HepG2 (cell line): ENCODE data around the gene PSMD2. TPM values are rescaled to one million over a fixed set of nuclear protein-coding genes. Genes with fewer than 3 reads are reported as not detected.
A peak's percentile ranks its signal among the peaks of the same experiment; 100 is the strongest.

Source experiments
- ATAC-seq: fragments of 200-7000 bp; cut with Tn5 transposase; 3 replicates; pipeline ENCODE4 v1.9.1; 2020; ENCODE audit warnings: mild to moderate bottlenecking, moderate library complexity
- BruUV-seq: library from RNA; stranded (reverse); fragments of 400-500 nt; replicated peaks from 2 replicates; lab custom pipeline; 2021; lab: Mats Ljungman, UMichigan
- CTCF ChIA-PET: fragments of 300-600 bp; formaldehyde crosslinking; extraction: SDS; loops from one replicate; lab custom pipeline; 2021; ENCODE audit warnings: low total read pairs, inconsistent platforms, low intra/inter-chr PET ratio; lab: Yijun Ruan, JAX
- POLR2A ChIA-PET: fragments of 350-600 bp; sonication (Branson Sonifier 250); formaldehyde crosslinking; loops from one replicate; lab custom pipeline; 2020; ENCODE audit warnings: antibody characterized with exemption, inconsistent platforms; lab: Yijun Ruan, JAX
- DNase-seq: peaks from one replicate; pipeline ENCODE4 v3.0.0-alpha.2; 2015; ENCODE audit warnings: low spot score
- FAIRE-seq: peaks from 3 replicates; lab custom pipeline; 2011; peaks lifted over from hg19 to GRCh38; lab: Jason Lieb, UNC
- H2AFZ ChIP-seq: one replicate; pipeline ENCODE4 v1.6.1; 2011; ENCODE audit warnings: low read length, inconsistent platforms
- H3K27ac ChIP-seq: fragments of 300-600 bp; 3 replicates; pipeline ENCODE4 v1.8.0; 2011; ENCODE audit warnings: mixed run types, mild to moderate bottlenecking, mixed read lengths, low read length, inconsistent platforms; ENCODE audit not compliant: insufficient read depth; ENCODE audit errors: extremely low read length
- H3K27me3 ChIP-seq, 2 experiments: fragments of 200-600 bp in 1 of 2; 2 replicates in 1 of 2; 3 replicates in 1 of 2; pipeline versions ENCODE4 v1.6.0 to v1.8.0; 2011; ENCODE audit warnings: low read length in 2 of 2, mild to moderate bottlenecking in 2 of 2, moderate library complexity in 2 of 2, inconsistent platforms in 1 of 2; ENCODE audit not compliant: insufficient read depth in 2 of 2, control insufficient read depth in 1 of 2
- H3K36me3 ChIP-seq, 2 experiments: fragments of 200-600 bp in 1 of 2; replicated peaks in 1 of 2; 2 replicates in 1 of 2; 3 replicates in 1 of 2; pipeline versions ENCODE4 v1.5.1 to v1.8.0; 2011; ENCODE audit warnings: low read length in 2 of 2, inconsistent platforms in 1 of 2; ENCODE audit not compliant: insufficient read depth in 2 of 2, control insufficient read depth in 1 of 2
- H3K4me1 ChIP-seq: 2 replicates; pipeline ENCODE4 v1.5.1; 2012; ENCODE audit warnings: low read length, inconsistent platforms; ENCODE audit not compliant: insufficient read depth
- H3K4me2 ChIP-seq: 2 replicates; pipeline ENCODE4 v1.6.0; 2011; ENCODE audit warnings: low read depth, low read length, inconsistent platforms
- H3K4me3 ChIP-seq, 3 experiments: fragments of 200-600 bp in 1 of 3; sonication (generic), shearing (Covaris generic) in 1 of 3; replicated peaks in 1 of 3; 2 replicates each; pipeline ENCODE4 v1.5.1; 2011 to 2016; ENCODE audit warnings: low read length in 3 of 3, inconsistent platforms in 2 of 3, low read depth in 2 of 3, mild to moderate bottlenecking in 2 of 3, control low read depth in 1 of 3, mixed read lengths in 1 of 3; ENCODE audit not compliant: insufficient read depth in 1 of 3
- H3K79me2 ChIP-seq: one replicate; pipeline ENCODE4 v1.6.1; 2011; ENCODE audit warnings: low read length, inconsistent platforms; ENCODE audit not compliant: insufficient read depth
- H3K9ac ChIP-seq: 2 replicates; pipeline ENCODE4 v1.6.0; 2011; ENCODE audit warnings: mild to moderate bottlenecking, low read depth, low read length, inconsistent platforms; ENCODE audit not compliant: insufficient read depth
- H3K9me3 ChIP-seq: 2 replicates; pipeline ENCODE4 v1.5.1; 2012; ENCODE audit warnings: mild to moderate bottlenecking, low read length
- H4K20me1 ChIP-seq: 2 replicates; pipeline ENCODE4 v1.6.0; 2011; ENCODE audit warnings: inconsistent platforms, mild to moderate bottlenecking, low read length, moderate library complexity; ENCODE audit not compliant: insufficient read depth
- ATF7-NPFF ChIP-seq: sonication (generic); formaldehyde crosslinking; IDR thresholded peaks from 2 replicates; pipeline ENCODE4 v1.8.1; 2023; ENCODE audit warnings: mild to moderate bottlenecking, low read depth, missing genetic modification reagents, moderate library complexity
- ELF1 ChIP-seq: sonication (generic); formaldehyde crosslinking; IDR thresholded peaks from 2 replicates; pipeline ENCODE4 v1.4.0; 2020; ENCODE audit warnings: missing genetic modification reagents
- HDAC1 ChIP-seq: sonication (generic); formaldehyde crosslinking; IDR thresholded peaks from 2 replicates; pipeline ENCODE4 v1.5.1; 2020; ENCODE audit warnings: mild to moderate bottlenecking, missing genetic modification reagents
- KAT7 ChIP-seq: IDR thresholded peaks from 2 replicates; pipeline ENCODE4 v1.6.1; 2018; ENCODE audit warnings: borderline replicate concordance, missing compliant biosample characterization
- MEIS2 ChIP-seq: sonication (generic); formaldehyde crosslinking; IDR thresholded peaks from 2 replicates; pipeline ENCODE4 v1.9.0; 2021; ENCODE audit warnings: mild to moderate bottlenecking, missing genetic modification reagents
- MIER2 ChIP-seq: IDR thresholded peaks from 2 replicates; pipeline ENCODE4 v1.6.1; 2016; ENCODE audit warnings: missing biosample characterization, missing genetic modification reagents
- POGZ ChIP-seq: sonication (generic); formaldehyde crosslinking; IDR thresholded peaks from 2 replicates; pipeline ENCODE4 v1.4.0; 2020; ENCODE audit warnings: mild to moderate bottlenecking, missing genetic modification reagents
- SNAI1 ChIP-seq: sonication (generic); formaldehyde crosslinking; IDR thresholded peaks from 2 replicates; pipeline ENCODE4 v1.5.0; 2020; ENCODE audit warnings: mild to moderate bottlenecking, missing genetic modification reagents, borderline replicate concordance
- SRSF9 ChIP-seq: fragments of 200-400 bp; formaldehyde crosslinking; IDR thresholded peaks from 2 replicates; pipeline ENCODE4 v1.6.1; 2018; ENCODE audit warnings: borderline replicate concordance, mild to moderate bottlenecking, low read depth, low read length; ENCODE audit not compliant: insufficient read depth, poor library complexity, severe bottlenecking
- TBX3 ChIP-seq: fragments of 450-650 bp; IDR thresholded peaks from 2 replicates; pipeline ENCODE4 v1.6.1; 2017; ENCODE audit warnings: antibody characterized with exemption, mild to moderate bottlenecking, inconsistent platforms, borderline replicate concordance
- YEATS4 ChIP-seq: sonication (generic); formaldehyde crosslinking; IDR thresholded peaks from 2 replicates; pipeline ENCODE4 v1.4.0; 2020; ENCODE audit warnings: missing genetic modification reagents, borderline replicate concordance
- ZBTB20 ChIP-seq: sonication (generic); formaldehyde crosslinking; IDR thresholded peaks from 2 replicates; pipeline ENCODE4 v1.8.1; 2023; ENCODE audit warnings: missing genetic modification reagents, low read depth, mild to moderate bottlenecking, borderline replicate concordance
- ZMAT3 ChIP-seq: sonication (generic); formaldehyde crosslinking; conservative IDR thresholded peaks from 2 replicates; pipeline ENCODE4 v1.7.0; 2021; ENCODE audit warnings: missing genetic modification reagents
- ZNF225 ChIP-seq: sonication (generic); formaldehyde crosslinking; IDR thresholded peaks from 2 replicates; pipeline ENCODE4 v1.4.0; 2020; ENCODE audit warnings: mild to moderate bottlenecking, missing genetic modification reagents
- ZNF329 ChIP-seq: sonication (generic); formaldehyde crosslinking; IDR thresholded peaks from 2 replicates; pipeline ENCODE4 v1.9.0; 2021; ENCODE audit warnings: low read depth, mild to moderate bottlenecking, missing genetic modification reagents
- ZNF501 ChIP-seq: sonication (generic); formaldehyde crosslinking; IDR thresholded peaks from 2 replicates; pipeline ENCODE4 v1.5.1; 2020; ENCODE audit warnings: mild to moderate bottlenecking, moderate library complexity, missing genetic modification reagents
- ZNF510 ChIP-seq: sonication (generic); formaldehyde crosslinking; IDR thresholded peaks from 2 replicates; pipeline ENCODE4 v1.4.0; 2020; ENCODE audit warnings: low read depth, mild to moderate bottlenecking, missing genetic modification reagents
- ZNF766 ChIP-seq: sonication (generic); formaldehyde crosslinking; IDR thresholded peaks from 2 replicates; pipeline ENCODE4 v1.5.0; 2020; ENCODE audit warnings: missing genetic modification reagents, borderline replicate concordance
- WGBS: methylation state at CpG from one replicate; pipeline ENCODE4 v1.1.6; 2017; ENCODE audit warnings: low lambda C conversion rate; 5-methylcytosine and 5-hydroxymethylcytosine counted together
- in situ Hi-C: cut with HindIII; loops from 2 replicates; pipeline ENCODE4 v1.10.0; 2017; ENCODE audit warnings: low pct_unique_long_range_greater_than_20kb; ENCODE audit not compliant: extremely low pct_ligation_motif_present
- intact Hi-C: fragments of 100-400 bp; cut with micrococcal nuclease; formaldehyde crosslinking; loops from one replicate; pipeline ENCODE4 v1.10.0; 2022; ENCODE audit not compliant: unreplicated experiment
- polyA plus RNA-seq, 8 experiments: library from polyadenylated mRNA; depleted of rRNA in 3 of 8; stranded (reverse) in 7 of 8; unstranded in 1 of 8; fragments of >200 nt; fragmentation: Illumina TruSeq in 4 of 8; extraction: Trizol in 4 of 8; gene quantifications; 2 replicates each; pipeline versions ENCODE4 v1.2.1 to v1.2.3, GENCODE V29; 2011 to 2016; ENCODE audit warnings: low read depth in 4 of 8, missing spikeins in 1 of 8, mixed read lengths in 1 of 8; ENCODE audit not compliant: insufficient read depth in 1 of 8
- total RNA-seq, 5 experiments: library from RNA; depleted of rRNA; stranded (reverse); fragments of >200 nt; fragmentation: Illumina TruSeq; extraction: Trizol; gene quantifications; 2 replicates each; pipeline ENCODE4 v1.2.3, GENCODE V29; 2016; ENCODE audit warnings: low read depth in 1 of 5
- TF ChIP-seq, protein P1 (sequence below): sonication (generic); formaldehyde crosslinking; conservative IDR thresholded peaks from 2 replicates; pipeline ENCODE4 v1.5.0; 2020; ENCODE audit warnings: missing genetic modification reagents
- TF ChIP-seq, protein P2 (sequence below): sonication (generic); formaldehyde crosslinking; IDR thresholded peaks from 2 replicates; pipeline ENCODE4 v1.5.0; 2020; ENCODE audit warnings: mild to moderate bottlenecking, missing genetic modification reagents

PSMD2 gene
- total and polyA plus RNA-seq, 2 of the 13 experiments (the other 11 are each of a cell fraction or from before 2014, with no cell fraction given), result 125 to 200 TPM

DNA sequence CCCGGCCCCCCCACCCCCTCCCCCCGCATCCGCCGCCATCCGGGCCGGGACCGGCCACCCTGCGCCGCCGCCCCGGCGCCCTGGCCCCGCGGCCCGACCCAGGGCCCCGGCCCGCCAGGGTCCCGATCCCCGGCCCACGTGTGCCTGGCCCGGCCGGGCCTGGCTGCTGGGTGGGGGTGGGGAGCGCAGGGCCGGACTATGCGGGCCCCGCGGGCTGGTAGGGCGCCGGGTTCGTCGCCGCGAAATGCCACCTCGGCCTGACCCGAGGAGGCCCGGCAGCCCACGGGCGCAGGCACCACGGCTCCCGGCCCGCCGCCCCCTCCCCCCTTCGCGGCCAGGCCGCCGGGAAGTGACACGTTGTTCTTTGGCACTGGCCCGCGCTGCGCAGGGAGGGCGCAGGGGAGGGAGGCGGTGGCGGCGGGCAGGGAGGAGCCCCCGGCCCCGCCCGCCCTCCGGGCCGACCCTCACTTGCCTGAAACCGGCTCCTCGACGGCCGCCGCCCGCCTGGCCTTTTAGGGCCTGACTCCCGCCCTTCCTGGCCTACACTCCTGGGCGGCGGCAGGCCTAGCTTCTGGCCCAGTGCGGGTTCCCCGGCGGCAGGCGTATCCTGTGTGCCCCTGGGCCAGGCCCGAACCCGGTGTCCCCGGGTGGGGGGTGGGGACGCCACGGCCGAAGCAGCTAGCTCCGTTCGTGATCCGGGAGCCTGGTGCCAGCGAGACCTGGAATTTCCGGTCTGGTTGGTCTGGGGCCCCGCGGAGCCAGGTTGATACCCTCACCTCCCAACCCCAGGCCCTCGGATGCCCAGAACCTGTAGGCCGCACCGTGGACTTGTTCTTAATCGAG, 15.9 kb downstream of the PSMD2 start:
- Histone ChIP-seq H2AFZ (no peak overlapping the region), H3K4me2 (peak overlapping the region; percentile 94), H3K4me3 (peak overlapping the region; percentile 68 to 93 (median 86)), H4K20me1 (peaks cover 30% of the 10 kb centered on the region), H3K4me1 (peaks cover 44% of the 10 kb centered on the region), H3K9ac (peak overlapping the region; percentile 98), H3K36me3 (peaks cover 9 to 33% of the 10 kb centered on the region in 2 experiments; a peak in 3 of 5 replicates), H3K27ac (peak overlapping the region; percentile 91), H3K79me2 (peaks cover 51% of the 10 kb centered on the region), H3K27me3 (no peaks in the 10 kb centered on the region; a peak in 1 of 5 replicates), H3K9me3 (no peaks in the 10 kb centered on the region)
- BruUV-seq, result TSS peak; percentile 71
- FAIRE-seq (no peak), DNase-seq (peak; percentile 48), ATAC-seq (peak; percentile 60)
- intact Hi-C loops, result no loop called here
- 0% methylated on average over 10 of the region's 89 CpGs for WGBS
- in situ Hi-C loops, result no loop called here
- ChIA-PET CTCF (interaction anchor here (0.6 kb wide), 1 partner anchor 103 kb away, joined by 3 read pairs; no protein-coding TSS in a partner anchor), POLR2A (interaction anchor here (0.7 to 1.9 kb wide), 8 partner anchors 9 to 158 kb away, joined by 3 to 10 read pairs (median 4); partner anchors contain the start of gene FAM131A)
- peak; percentile 77 for TF ChIP-seq KAT7 (CRISPR knock-in tag)
- peak; percentile 15; the same call in 1 of the 2 replicates for TF ChIP-seq HDAC1 (CRISPR knock-in tag)
- 0 out of 2 replicates have a peak, but pooled peaks have one; percentile 26 for TF ChIP-seq ZNF510 (CRISPR knock-in tag)
- peak; percentile 59; the same call in 1 of the 2 replicates for TF ChIP-seq ZBTB20
- TF ChIP-seq ZNF501, result peak; percentile 59; the same call in 1 of the 2 replicates
- TF ChIP-seq ZNF766 (CRISPR knock-in tag), result no peak
- peak; percentile 38; the same call in 1 of the 2 replicates for TF ChIP-seq ZMAT3
- no peak; the same call in 1 of the 2 replicates for TF ChIP-seq ATF7-NPFF (CRISPR knock-in tag)
- TF ChIP-seq, protein P1, sequence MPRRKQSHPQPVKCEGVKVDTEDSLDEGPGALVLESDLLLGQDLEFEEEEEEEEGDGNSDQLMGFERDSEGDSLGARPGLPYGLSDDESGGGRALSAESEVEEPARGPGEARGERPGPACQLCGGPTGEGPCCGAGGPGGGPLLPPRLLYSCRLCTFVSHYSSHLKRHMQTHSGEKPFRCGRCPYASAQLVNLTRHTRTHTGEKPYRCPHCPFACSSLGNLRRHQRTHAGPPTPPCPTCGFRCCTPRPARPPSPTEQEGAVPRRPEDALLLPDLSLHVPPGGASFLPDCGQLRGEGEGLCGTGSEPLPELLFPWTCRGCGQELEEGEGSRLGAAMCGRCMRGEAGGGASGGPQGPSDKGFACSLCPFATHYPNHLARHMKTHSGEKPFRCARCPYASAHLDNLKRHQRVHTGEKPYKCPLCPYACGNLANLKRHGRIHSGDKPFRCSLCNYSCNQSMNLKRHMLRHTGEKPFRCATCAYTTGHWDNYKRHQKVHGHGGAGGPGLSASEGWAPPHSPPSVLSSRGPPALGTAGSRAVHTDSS (CRISPR knock-in tag), result no peak
- TF ChIP-seq MIER2, result no peak
- TF ChIP-seq MEIS2 (CRISPR knock-in tag), result no peak
- TF ChIP-seq TBX3, result no peak
- 0 out of 2 replicates have a peak, but pooled peaks have one; percentile 16 for TF ChIP-seq POGZ (CRISPR knock-in tag)
- TF ChIP-seq ELF1 (CRISPR knock-in tag), result no peak
- no peak for TF ChIP-seq SNAI1 (CRISPR knock-in tag)
- TF ChIP-seq, protein P2, sequence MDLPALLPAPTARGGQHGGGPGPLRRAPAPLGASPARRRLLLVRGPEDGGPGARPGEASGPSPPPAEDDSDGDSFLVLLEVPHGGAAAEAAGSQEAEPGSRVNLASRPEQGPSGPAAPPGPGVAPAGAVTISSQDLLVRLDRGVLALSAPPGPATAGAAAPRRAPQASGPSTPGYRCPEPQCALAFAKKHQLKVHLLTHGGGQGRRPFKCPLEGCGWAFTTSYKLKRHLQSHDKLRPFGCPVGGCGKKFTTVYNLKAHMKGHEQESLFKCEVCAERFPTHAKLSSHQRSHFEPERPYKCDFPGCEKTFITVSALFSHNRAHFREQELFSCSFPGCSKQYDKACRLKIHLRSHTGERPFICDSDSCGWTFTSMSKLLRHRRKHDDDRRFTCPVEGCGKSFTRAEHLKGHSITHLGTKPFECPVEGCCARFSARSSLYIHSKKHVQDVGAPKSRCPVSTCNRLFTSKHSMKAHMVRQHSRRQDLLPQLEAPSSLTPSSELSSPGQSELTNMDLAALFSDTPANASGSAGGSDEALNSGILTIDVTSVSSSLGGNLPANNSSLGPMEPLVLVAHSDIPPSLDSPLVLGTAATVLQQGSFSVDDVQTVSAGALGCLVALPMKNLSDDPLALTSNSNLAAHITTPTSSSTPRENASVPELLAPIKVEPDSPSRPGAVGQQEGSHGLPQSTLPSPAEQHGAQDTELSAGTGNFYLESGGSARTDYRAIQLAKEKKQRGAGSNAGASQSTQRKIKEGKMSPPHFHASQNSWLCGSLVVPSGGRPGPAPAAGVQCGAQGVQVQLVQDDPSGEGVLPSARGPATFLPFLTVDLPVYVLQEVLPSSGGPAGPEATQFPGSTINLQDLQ (CRISPR knock-in tag), result no peak
- TF ChIP-seq ZNF225 (CRISPR knock-in tag), result 0 out of 2 replicates have a peak, but pooled peaks have one; percentile 43
- 0 out of 2 replicates have a peak, but pooled peaks have one; percentile 8 for TF ChIP-seq ZNF329 (CRISPR knock-in tag)
- TF ChIP-seq YEATS4 (CRISPR knock-in tag), result peak; percentile 81
- no peak for TF ChIP-seq SRSF9
